Measurements from ENCODE around the gene CFHR5.
"Not testable (repeated sequence)": the region's sequence is repeated elsewhere in the genome, so short reads cannot be mapped to it uniquely, and the experiment has no call there.

- not testable (repeated sequence) for TF ChIP-seq POLR2AphosphoS5, CTCF (IDR thresholded peaks at IDR 0.05)
These were observed 44.5 kb upstream of the CFHR5 start for GRCh38 chr1:196932853-196933252.

Data from breast epithelium (tissue), 3 donors.